ENCODE measurements around the gene RALGDS.
"Not testable (repeated sequence)": the region's sequence is repeated elsewhere in the genome, so short reads cannot be mapped to it uniquely, and the experiment has no call there.

RALGDS gene

DNA sequence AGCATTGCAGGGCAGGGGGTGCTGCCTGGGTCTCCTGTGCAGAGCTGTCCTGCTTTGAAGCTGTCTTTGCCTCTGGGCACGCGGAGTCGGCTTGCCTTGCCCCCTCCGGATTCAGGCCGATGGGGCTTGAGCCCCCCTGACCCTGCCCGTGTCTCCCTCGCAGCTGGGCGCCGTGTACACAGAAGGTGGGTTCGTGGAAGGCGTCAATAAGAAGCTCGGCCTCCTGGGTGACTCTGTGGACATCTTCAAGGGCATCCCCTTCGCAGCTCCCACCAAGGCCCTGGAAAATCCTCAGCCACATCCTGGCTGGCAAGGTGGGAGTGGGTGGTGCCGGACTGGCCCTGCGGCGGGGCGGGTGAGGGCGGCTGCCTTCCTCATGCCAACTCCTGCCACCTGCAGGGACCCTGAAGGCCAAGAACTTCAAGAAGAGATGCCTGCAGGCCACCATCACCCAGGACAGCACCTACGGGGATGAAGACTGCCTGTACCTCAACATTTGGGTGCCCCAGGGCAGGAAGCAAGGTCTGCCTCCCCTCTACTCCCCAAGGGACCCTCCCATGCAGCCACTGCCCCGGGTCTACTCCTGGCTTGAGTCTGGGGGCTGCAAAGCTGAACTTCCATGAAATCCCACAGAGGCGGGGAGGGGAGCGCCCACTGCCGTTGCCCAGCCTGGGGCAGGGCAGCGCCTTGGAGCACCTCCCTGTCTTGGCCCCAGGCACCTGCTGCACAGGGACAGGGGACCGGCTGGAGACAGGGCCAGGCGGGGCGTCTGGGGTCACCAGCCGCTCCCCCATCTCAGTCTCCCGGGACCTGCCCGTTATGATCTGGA lies 56.6 kb downstream of the RALGDS start:
- DNase-seq, result no peak

DNA sequence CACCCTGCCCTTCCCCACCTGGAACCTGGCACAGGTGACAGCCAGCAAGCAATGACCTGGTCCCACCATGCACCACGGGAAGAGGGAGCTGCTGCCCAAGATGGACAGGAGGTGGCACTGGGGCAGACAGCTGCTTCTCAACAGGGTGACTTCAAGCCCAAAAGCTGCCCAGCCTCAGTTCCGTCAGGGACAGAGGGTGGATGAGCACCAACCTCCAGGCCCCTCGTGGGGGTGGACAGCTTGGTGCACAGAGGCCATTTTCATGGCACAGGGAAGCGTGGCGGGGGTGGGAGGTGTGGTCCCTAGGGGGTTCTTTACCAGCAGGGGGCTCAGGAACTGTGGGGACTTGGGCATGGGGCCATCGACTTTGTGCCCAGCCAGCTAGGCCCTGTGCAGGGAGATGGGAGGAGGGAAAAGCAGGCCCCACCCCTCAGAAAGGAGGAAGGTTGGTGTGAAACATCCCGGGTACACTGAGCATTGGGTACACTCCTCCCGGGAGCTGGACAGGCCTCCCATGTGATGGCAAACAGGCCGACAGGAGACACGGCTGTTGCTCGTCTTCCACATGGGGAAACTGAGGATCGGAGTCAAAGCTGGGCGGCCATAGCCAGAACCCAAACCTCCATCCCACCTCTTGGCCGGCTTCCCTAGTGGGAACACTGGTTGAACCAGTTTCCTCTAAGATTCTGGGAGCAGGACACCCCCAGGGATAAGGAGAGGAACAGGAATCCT lies 57.4 kb downstream of the RALGDS start:
- no peak for DNase-seq

DNA sequence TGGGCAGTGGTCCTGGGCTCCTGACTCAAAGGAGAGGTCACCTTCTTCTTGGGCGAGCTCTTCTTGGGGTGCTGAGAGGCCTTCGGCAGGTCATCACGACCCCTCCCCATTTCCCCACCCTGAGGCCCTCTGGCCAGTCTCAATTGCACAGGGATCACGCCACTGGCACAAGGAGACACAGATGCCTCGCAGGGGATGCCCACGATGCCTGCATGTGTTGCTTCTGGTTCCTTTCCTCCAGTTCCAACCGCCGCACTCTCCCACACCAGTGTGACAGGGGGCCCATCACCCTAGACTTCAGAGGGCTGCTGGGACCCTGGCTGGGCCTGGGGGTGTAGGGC lies 57.9 kb downstream of the RALGDS start:
- DNase-seq, result no peak

DNA sequence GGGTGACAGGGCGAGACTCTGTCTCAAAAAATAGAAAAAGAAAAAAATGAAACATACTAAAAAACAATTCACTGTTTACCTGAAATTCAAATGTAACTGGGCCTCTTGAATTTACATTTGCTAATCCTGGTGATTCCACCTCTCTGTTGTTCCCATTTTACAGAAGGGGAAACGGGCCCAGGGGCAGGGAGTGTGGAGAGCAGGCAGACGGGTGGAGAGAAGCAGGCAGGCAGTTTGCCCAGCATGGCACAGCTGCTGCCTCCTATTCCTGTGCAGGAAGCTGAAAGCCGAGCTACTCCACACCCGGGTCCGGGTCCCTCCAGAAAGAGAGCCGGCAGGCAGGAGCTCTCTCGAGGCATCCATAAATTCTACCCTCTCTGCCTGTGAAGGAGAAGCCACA lies 58.5 kb downstream of the RALGDS start:
- DNase-seq, result not testable (repeated sequence)

DNA sequence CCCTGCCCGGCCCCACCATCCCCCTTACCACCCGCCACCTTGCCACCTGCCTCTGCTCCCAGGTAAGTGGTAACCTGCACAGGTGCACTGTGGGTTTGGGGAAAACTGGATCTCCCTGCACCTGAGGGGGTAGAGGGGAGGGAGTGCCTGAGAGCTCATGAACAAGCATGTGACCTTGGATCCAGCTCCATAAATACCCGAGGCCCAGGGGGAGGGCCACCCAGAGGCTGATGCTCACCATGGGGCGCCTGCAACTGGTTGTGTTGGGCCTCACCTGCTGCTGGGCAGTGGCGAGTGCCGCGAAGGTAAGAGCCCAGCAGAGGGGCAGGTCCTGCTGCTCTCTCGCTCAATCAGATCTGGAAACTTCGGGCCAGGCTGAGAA lies 59.3 kb downstream of the RALGDS start, which contains the start of gene CEL:
Gene CEL, plus strand, starts transcription at position 218 of the 382 bp plus-strand sequence. Its CDS starts 22 bp downstream, at position 240.
- not testable (repeated sequence) for DNase-seq

DNA sequence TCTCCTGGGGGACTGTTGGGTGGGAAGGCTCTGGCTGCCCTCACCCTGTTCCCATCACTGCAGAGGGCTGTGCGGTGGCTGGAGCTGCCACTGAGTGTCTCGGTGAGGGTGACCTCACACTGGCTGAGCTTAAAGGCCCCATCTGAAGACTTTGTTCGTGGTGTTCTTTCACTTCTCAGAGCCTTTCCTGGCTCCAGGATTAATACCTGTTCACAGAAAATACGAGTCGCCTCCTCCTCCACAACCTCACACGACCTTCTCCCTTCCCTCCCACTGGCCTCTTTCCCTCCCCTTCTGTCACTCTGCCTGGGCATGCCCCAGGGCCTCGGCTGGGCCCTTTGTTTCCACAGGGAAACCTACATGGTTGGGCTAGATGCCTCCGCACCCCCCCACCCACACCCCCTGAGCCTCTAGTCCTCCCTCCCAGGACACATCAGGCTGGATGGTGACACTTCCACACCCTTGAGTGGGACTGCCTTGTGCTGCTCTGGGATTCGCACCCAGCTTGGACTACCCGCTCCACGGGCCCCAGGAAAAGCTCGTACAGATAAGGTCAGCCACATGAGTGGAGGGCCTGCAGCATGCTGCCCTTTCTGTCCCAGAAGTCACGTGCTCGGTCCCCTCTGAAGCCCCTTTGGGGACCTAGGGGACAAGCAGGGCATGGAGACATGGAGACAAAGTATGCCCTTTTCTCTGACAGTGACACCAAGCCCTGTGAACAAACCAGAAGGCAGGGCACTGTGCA lies 59.8 kb downstream of the RALGDS start:
- not testable (repeated sequence) for DNase-seq

DNA sequence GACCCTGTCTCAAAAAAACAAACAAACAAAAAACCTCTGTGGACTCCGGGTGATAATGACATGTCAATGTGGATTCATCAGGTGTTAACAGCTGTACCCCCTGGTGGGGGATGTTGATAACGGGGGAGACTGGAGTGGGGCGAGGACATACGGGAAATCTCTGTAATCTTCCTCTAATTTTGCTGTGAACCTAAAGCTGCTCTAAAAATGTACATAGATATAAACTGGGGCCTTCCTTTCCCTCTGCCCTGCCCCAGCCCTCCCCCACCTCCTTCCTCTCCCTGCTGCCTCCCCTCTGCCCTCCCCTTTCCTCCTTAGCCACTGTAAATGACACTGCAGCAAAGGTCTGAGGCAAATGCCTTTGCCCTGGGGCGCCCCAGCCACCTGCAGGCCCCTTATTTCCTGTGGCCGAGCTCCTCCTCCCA lies 60.6 kb downstream of the RALGDS start:
- DNase-seq, result no peak

DNA sequence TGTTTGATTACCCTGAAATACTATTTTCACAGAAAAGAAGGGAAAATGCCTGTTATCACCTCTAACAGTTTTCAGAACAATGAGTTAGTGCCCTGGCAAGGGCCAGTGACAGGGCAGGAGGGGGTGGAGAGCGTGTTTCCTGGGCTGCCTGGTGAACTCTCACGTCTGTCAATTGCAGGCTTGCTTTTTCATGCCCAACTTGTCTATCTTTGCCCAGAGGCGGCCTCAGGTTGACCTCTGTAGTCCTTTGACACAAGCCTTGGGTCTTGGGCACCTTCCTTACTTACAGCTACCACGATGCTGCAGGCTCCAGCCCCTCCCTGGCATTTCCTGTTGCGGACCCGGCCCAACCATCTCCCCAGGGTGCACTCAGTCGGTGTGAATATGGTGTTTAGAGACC lies 61.4 kb downstream of the RALGDS start:
- no peak for DNase-seq

DNA sequence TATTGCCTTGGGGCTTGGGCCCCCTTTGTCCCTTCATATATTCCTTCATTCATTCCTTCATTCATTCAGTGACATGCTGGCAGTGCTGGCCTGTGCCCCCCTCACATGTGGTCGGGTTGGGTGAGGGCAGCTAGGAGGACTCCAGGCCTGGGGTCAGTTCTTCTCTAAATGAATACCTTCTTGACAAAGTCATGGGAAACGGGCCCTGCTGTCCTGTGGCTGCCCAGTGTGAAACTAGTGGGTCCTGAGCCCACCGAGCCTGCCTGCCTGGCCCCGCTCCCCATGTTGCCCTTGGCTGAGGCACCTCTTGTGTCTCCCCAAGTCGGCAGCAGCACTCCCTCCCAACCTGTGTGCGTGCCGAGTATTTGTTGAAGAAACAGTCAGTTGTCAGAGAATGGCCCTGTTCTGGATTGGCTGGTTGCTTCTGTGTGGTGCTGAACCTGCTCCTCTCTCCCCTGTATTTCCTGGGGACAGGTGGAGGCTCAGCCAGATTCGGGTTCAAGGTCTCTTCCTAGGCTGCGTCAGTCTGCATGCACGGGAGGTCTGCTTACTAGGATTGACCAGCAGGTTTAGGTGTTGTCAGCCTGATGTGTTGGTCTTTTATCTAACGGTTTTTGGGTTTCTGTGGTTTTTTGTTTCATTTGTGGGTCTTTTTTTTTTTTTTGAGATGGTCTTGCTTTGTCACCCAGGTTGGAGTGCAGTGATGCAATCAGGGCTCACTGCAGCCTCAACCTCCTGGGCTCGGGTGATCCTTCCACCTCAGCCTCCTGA lies 62.3 kb downstream of the RALGDS start:
- DNase-seq, result no peak

DNA sequence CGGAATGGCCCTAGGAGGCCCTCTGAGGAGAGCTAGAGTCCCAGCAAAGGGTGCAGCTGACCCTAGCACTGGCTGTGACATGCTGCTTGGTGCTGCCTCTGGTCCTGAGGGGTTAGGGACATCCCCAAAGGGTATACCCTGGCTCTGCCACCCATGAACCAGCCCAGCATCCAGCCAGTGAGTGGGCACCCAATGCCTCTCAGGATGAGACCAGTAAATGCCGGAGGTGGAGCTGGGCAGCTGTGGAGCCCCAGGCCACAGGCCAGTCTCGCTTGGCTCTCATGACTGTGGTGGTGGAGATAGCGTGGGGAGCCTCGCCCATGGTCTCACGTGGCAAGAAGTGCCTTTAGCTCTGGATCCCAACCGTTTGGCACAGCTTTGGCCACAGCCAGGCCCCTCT lies 63.0 kb downstream of the RALGDS start:
- DNase-seq, result no peak

DNA sequence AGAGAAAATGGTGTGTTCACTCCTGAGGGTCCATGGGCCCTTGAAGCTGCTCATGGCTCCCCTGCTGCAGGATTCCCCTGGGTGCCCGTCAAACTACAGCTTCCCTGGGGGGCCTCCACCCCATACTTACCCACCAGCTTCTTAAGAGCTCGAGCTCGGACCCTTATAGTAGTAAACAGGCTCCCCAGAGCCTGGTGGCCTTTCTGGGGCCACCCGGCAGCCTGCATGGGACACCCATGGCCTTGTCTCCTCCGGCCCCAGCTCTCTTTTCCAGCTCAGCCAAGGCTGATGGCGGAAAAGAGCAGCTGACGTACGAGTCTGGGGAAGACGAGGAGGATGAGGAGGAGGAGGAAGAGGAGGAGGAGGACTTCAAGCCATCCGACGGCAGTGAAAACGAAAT lies 63.5 kb downstream of the RALGDS start:
- DNase-seq, result no peak

DNA sequence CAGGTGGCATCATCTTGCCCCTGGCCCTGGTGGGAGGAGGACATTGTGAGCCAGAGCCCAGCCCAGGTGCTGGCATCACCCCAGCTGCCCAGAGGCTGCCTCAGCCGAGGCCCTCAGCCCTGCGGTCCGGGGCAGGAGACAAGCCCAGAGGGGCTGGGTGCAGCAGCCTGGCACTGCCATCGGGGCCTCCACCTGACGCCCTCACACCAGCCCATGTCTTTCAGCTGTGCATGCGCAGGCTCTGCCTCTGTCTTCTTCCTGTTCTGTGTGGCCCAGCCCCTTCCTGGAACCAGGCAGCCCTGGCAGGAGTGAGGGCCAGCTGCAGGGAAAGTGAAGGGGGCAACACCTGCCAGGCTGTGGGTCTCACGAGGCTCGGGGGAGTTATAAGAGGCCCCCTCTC lies 64.0 kb downstream of the RALGDS start:
- no peak for DNase-seq

DNA sequence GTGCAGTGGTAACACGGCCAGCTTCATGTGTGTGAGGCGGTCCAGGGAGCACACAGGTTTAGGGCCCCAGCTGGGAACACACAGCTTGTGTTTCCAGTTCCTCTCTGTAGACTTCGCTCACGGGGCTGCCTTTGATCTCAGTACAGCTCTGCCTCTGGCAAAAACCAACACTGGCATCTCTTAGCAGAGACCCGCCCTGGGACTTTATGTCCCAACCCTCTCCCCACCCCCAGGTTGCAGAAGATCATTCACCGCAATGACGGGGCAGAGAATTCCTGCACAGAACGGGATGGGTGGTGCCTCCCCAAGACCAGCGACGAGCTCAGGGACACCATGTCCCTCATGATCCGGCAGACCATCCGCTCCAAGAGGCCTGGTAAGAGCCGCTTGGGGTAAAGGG lies 64.5 kb downstream of the RALGDS start:
- no peak for DNase-seq

DNA sequence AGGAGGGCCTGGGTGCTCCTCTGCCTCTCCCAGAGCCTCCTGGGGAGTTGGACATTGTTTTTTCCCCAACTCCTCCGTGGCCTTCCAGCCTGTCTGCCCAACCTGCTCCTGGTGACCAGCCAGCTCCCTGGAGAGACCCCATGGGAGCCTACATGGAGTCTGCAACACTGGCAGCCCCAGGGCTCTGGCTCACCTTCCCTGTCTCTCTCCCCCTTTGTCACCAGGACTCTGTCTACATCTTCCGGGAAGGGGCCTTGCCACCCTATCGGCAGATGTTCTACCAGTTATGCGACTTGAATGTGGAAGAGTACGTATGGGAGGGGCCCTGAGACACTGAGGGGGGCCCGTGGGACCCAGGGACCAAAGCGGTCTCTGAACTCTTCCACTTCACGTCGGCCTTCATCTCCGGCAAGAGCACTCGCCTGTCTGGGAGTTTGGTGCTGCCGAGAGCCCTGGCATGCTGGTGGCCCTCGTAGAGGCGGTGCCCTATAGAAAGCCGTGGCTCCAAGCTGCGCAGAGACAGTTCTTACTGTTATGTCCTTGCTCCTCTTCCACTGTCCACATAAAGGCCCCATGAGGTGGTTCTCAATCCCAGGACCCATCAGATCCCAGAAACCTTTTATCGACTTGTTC lies 65.1 kb downstream of the RALGDS start:
- no peak for DNase-seq

DNA sequence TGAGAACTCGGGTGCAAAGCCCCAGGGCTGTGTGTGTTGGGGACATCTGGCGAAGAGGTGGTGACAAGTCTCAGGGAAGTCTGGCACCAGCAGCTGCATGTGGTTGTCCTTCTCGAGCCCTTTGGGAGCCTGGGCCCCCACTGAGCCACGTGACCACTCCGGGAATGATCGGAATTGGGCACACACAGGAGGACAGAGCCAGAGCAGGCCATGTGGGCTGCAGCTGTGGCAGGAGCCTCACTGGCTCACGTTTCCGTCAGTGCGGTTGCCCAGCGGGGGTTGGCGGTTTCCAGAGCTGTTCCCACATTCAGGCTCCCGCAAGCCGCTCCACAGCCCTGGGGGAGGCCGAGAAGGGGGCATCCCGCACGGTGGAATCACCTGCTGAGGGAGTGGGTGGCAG lies 66.1 kb downstream of the RALGDS start:
- no peak for DNase-seq

DNA sequence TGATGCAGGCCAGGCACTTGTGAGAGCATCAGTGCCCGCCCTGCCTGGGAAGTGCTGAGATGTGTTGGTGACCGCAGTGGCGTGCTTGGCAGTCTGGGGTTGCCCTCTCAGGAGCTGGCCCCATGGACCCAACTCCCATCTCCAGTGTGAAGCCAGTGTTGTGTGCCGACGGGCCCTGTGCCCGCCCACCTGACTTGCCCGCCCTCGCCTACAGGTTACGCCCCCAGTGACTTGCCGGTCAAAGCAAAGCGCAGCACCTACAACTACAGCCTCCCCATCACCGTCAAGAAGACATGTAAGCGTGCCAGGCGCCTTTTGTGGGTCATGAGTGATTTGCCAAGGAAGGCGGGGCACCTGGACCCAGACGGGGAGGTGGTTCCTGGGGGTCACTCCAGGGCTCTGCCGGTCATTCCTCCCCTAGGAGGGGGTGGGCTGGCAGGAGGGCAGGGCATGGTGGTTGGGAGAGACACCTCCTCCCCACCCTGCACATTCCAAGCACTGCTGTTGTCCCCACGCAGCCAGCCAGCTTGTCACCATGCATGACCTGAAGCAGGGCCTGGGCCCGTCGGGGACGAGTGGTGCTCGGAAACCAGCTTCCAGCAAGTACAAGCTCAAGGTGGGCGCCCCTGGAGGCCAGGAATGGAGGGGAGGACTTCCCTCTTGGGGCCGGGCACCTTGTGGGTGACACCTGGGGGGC lies 66.7 kb downstream of the RALGDS start:
- no peak for DNase-seq

DNA sequence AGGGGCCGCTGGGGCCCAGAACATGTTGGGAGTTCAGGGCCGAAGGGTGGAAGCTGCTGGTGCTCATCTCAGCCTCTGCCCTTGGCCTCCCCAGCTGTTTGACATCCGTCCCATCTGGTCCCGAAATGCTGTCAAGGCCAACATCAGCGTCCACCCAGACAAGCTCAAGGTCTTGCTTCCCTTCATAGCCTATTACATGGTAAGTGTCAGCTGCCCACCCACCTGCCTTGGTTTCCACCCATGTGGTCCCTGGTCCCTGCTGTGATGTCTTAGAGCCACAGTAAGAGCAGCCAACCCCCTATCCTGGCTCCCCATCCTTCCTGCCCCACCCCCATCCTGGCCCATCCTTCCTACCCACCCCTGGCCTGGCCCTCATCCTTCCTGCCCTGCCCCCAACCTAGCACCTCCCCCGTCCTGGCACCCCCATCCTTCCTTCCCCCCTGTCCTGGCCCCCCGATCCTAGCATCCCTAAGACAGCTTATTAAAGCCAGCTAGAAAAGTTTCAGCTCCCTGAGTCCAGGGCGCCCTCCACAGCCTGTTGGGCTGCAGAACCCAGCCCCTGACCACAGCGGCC lies 69.0 kb downstream of the RALGDS start:
- no peak for DNase-seq

DNA sequence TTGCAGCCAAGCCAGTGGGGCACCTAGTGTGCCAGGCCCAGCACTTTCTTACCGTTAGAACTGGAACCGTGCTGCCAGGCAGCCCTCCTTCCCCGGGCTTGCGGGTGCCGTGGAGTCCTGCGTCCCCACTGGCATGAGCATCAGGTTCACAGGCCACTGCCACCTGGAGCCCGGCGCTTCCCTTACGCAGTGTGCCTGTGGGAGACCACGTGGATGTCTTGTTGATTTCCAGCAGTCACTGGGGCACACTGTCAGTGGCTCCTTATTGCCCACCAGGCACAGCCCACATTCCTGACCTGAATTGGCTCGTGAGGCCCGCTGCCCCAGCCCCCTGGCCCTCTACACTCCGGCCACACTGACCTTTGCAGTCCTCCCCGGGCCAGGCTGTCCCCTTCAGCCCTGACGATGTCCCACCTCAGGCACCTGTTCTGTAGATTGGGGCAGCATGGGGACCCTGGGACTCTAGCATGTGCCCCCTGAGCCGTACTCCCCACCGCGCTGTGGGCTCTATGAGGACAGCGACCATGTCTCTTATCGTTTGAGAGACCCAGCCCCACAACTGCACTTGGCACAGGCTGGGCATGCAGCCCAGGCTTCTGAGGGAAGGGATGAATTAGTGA lies 69.6 kb downstream of the RALGDS start:
- no peak for DNase-seq

DNA sequence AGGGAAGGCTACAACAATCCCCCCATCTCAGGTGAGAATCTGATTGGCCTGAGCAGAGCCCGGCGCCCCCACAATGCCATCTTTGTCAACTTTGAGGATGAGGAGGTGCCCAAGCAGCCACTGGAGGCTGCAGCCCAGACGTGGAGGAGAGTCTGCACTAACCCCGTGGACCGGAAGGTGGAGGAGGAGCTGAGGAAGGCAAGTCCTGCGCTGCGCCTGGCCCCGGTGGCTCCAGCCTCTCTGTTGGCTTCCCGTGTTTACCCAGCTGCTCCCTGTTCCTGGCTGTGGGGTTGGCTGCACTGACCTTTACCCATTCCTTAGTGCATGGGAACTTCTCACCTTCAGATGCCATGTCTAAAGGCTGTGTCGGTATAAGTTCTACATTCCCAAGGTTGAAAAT lies 70.3 kb downstream of the RALGDS start:
- DNase-seq, result no peak

DNA sequence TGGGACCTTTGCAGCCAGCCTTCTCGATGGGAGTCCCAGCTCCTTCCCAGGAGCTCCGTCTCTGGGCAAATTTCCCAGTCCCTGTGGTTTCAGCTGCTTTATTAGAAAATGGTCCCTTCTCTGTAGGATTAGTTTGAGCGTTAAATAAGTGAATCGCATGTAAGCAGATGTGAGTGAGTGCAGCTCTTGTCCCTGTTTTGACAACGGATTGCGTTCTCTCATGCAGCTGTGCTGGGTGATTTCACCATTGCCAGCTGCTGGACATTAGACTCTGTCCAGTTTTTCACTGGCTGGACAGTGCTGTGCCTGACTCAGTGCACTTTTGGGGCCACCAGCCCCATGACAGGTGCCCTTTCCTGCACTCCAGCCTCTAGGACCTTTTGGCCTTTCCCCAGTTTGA lies 70.9 kb downstream of the RALGDS start:
- peak; percentile 6 for DNase-seq

DNA sequence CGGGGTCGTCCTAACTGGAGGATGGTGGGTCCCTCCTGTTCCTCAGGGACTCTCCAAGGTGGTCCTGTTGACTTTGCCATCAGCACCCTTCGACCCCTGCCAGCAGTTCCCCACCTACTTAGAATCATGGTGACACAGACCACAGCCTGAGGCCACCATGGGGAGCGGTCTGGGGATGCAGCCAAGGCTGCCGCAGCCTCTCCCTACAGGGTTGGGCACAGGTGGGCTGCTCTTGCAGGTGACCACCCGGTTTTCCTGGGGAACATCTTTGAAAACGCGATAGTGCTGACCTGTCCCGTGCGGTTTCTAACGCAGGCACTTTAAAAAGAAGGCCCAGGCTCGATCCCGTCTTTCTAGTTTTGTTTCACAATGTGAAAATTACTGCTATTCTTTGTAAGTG lies 72.0 kb downstream of the RALGDS start:
- DNase-seq, result no peak

Data from NCI-H2029 treated with DMSO at 0.1 percent for 48 hours (cell line).